GM18526 (cell line): Measurements from ENCODE around the gene ANO1.

Source experiments
- POLR2A ChIP-seq: IDR thresholded peaks from 3 replicates; pipeline ENCODE4 v1.6.1; 2011; ENCODE audit not compliant: insufficient read length; ENCODE audit errors: extremely low read depth

The ANO1 gene

GRCh38 chr11:70078095-70078780 is at the start of gene ANO1:
TSS of gene ANO1 (plus strand) at chr11:70078317. CDS start at chr11:70078607, 290 bp downstream.
- no peak for TF ChIP-seq POLR2A

GRCh38 chr11:70029115-70029860 is 48.8 kb upstream of the ANO1 start:
- TF ChIP-seq POLR2A = no peak

- TF ChIP-seq POLR2A = no peak
Observed at GRCh38 chr11:70029861-70030380, 48.2 kb upstream of the ANO1 start.

GRCh38 chr11:70030412-70030811 is 47.7 kb upstream of the ANO1 start:
- no peak for TF ChIP-seq POLR2A

GRCh38 chr11:70031631-70032469 is 46.3 kb upstream of the ANO1 start:
- no peak for TF ChIP-seq POLR2A

GRCh38 chr11:70032470-70032795 is 45.7 kb upstream of the ANO1 start:
- no peak for TF ChIP-seq POLR2A

- TF ChIP-seq POLR2A = no peak
Observed at GRCh38 chr11:70032943-70033710, 45.0 kb upstream of the ANO1 start.

- no peak for TF ChIP-seq POLR2A
Observed at GRCh38 chr11:70033711-70034070, 44.4 kb upstream of the ANO1 start.

- TF ChIP-seq POLR2A = no peak
Observed at GRCh38 chr11:70034740-70035365, 43.3 kb upstream of the ANO1 start.

- TF ChIP-seq POLR2A = no peak
Observed at GRCh38 chr11:70036971-70037882, 40.9 kb upstream of the ANO1 start.

- no peak for TF ChIP-seq POLR2A
Observed at GRCh38 chr11:70038034-70038834, 39.9 kb upstream of the ANO1 start.

GRCh38 chr11:70040452-70040851 is 37.7 kb upstream of the ANO1 start:
- no peak for TF ChIP-seq POLR2A

GRCh38 chr11:70040869-70041501 is 37.1 kb upstream of the ANO1 start:
- TF ChIP-seq POLR2A = no peak

GRCh38 chr11:70043482-70043881 is 34.6 kb upstream of the ANO1 start:
- TF ChIP-seq POLR2A = no peak
